GM19238 (cell line): ENCODE data around the gene SLC25A20.
"Not testable (repeated sequence)": the region's sequence is repeated elsewhere in the genome, so short reads cannot be mapped to it uniquely, and the experiment has no call there.

Experiments
- DNase-seq: peaks from one replicate; pipeline ENCODE4 v3.0.0; 2011; ENCODE audit warnings: low spot score; ENCODE audit not compliant: insufficient read length

SLC25A20 gene

DNA sequence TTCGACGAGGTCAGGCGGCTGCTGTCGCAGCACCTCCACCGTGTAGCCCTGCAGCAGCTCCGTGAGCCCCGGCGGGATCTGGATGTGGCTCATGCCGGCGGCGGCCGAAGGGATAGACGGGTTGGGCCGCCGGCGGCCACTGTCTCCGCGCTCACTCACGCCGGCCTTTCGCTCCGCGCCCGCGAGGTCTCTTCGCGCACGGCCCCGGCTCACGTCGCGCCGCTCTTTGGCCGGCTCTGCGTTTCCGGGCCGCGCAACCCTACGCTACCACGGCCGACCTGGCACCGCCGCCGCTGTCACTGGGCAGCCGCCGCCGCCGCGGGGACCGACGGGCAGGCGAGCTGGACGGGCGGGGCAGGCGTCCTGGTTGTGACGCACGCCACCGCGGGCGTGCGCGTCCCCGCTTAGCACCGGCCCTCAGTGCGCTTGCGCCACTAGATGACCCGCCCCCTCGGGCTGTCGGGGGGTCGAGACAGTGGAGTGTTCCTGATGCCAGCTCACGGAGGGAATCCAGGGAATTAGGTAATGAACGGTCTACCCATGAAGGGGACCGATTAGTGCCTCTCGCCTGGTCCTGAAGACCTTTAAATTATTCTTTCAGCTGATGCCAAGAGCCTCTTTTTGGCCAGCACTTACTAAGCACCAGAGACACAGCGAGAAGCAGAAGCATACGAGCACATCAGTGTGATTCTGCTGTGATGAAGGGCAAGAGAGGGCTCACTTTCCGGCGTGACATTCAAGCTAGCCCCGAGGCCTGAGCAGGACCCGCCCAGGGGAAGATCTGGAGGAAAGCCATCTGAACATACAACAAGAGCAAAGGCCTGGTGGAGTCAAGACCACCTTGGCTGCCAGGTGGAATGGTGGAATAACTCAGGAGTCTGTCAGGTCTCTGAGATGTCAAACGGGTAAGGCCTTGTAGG is 50.9 kb downstream of the SLC25A20 start, which contains the start of gene PRKAR2A:
Gene PRKAR2A (minus strand): TSS at position 371 of the 920 bp plus-strand sequence. CDS start 278 bp downstream, at position 93.
- DNase-seq: peak; percentile 91

- DNase-seq: peak; percentile 37
These were observed 51.6 kb downstream of the SLC25A20 start for GRCh38 chr3:48847053-48847503.

GRCh38 chr3:48845170-48845569 is 53.5 kb downstream of the SLC25A20 start:
- DNase-seq: no peak

- no peak for DNase-seq
These were observed 61.5 kb downstream of the SLC25A20 start for GRCh38 chr3:48837163-48837562.

- DNase-seq: no peak
These were observed 62.9 kb downstream of the SLC25A20 start for GRCh38 chr3:48835650-48836366.

GRCh38 chr3:48832684-48833083 is 66.0 kb downstream of the SLC25A20 start:
- DNase-seq: no peak

DNA sequence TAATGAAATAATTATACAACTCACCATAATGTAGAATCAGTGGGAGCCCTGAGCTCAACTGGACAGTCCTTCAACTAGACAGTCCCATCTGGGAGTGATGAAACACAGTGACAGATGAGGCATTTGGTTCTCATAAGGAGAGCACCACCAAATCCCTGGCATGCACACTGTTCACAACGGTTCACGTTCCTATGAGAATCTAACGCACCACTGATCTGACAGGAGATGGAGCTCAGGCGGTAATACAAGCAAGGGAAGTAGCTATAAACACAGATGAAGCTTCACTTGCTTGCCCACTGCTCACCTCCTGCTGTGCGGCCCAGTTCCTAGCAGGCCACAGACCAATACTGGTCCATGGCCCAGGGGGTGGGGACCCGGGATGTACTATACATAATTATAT is 68.0 kb downstream of the SLC25A20 start:
- DNase-seq: no peak

DNA sequence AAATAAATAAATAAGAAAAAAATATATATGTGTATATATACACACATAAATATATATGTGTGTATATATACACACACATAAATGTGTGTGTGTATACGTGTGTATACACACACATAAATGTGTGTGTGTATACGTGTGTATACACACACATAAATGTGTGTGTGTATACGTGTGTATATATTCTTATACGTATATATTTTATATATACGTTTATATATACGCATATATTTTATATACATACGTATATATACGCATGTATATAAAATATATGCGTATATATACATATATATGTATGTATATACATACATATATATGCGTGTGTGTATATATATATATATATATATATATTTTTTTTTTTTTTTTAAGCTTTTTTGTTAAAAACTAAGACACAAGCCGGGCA is 69.2 kb downstream of the SLC25A20 start:
- DNase-seq: not testable (repeated sequence)

DNA sequence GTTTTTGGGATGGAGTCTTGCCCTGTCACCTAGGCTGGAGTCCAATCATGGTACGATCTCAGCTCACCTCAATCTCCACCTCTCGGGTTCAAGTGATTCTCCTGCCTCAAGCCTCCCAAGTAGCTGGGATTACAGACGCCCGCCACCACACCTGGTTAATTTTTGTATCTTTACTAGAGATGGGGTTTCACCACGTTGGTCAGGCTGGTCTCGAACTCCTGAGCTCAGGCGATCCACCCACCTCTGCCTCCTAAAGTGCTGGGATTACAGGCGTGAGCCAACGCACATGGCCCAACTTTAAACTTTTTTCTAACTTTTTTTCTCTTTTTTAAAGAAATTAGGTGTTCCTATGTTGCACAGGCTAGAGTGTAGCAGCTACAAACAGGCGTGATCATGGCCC is 70.8 kb downstream of the SLC25A20 start:
- not testable (repeated sequence) for DNase-seq

GRCh38 chr3:48826451-48826850 is 72.2 kb downstream of the SLC25A20 start:
- DNase-seq: no peak

DNA sequence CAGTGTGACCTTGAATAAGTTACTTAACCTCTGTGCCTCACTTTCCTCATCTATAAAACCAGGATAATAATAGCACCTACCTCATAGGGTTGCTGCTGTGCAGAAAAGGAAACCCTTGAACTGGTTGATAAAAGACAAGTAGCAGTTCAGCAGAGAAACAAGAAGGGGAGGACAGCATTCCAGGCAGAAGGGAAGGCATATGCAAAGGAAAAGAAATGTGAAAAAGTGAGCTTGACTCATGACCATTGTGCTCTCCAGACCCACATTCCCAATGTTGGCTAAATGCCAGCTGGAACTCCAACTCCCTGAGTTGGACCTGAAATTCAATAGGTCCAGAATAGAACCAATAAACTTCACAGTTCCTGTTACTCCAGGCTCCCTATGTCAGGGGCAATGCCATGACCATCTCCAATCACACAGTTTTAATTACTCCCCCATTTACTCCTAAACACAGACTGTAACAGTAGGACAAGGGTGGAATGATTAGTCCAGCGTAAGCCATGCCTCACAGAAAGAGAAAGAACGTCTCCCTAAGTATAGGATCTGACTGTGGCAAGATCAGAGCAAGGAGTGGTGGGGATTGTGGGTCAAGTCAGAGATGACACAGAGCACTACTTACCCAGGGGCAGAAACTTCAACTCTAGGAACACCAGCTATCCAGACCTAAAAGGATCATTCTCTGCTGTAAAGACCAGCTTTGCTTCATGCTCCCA is 77.9 kb downstream of the SLC25A20 start:
- DNase-seq: no peak

DNA sequence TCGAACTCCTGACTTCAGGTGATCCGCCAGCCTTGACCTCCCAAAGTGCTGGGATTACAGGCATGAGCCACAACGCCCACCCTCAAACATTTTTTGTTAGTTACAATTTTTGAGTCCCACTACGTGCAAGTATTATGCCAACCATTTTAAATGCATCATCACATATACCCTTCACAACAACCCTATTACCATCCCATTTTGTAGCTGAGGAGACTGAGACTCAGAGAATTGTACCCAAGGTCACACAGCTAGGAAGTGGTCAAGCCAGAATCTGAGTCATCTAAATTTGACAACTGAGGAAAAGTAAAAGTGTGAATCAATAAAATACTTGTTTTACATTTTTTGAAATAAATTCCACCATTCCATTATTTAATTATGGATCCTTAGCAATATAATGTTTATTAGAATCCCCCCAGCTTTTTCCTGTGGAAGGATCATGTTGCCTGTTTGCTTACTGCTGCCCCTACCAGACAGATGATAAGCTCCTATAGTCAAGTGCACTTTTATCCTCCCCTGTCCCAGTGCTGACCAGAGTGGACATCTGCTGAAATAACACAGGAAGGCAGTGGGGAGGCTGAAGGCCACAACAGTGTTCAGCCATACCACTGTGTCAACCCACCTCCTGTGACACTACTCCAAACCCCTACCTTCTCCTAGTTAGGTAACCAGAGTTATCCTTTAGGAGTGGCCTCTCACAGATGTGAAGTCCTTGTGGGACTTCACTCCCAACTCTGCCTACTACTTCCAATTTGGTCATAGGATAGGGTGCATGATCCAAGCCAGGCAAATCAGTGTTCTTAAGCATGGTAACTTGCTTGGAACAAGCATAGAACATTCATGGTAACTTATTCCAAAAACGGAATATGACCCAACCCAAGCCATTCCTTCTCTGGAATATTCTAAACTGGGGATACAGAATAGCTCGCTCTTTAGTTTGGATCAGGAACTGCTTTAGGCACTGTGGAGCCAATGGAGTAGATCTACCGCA is 79.2 kb downstream of the SLC25A20 start:
- no peak for DNase-seq

GRCh38 chr3:48811524-48811923 is 87.2 kb downstream of the SLC25A20 start:
- no peak for DNase-seq
